HG03558 (cell line): ENCODE measurements around the gene ST8SIA4.
A peak's percentile ranks its signal among the peaks of the same experiment; 100 is the strongest.

ENCODE experiments used
- ATAC-seq: cut with Tn5 transposase; IDR thresholded peaks from one replicate; pipeline ENCODE4 v1.9.1; 2021; ENCODE audit warnings: moderate number of reproducible peaks; ENCODE audit not compliant: unreplicated experiment; ENCODE audit errors: extremely low read depth

Gene ST8SIA4

GRCh38 chr5:100832252-100833230 lies 70.5 kb downstream of the ST8SIA4 start:
- no peak for ATAC-seq

GRCh38 chr5:100828898-100829356 lies 74.2 kb downstream of the ST8SIA4 start:
- no peak for ATAC-seq

DNA sequence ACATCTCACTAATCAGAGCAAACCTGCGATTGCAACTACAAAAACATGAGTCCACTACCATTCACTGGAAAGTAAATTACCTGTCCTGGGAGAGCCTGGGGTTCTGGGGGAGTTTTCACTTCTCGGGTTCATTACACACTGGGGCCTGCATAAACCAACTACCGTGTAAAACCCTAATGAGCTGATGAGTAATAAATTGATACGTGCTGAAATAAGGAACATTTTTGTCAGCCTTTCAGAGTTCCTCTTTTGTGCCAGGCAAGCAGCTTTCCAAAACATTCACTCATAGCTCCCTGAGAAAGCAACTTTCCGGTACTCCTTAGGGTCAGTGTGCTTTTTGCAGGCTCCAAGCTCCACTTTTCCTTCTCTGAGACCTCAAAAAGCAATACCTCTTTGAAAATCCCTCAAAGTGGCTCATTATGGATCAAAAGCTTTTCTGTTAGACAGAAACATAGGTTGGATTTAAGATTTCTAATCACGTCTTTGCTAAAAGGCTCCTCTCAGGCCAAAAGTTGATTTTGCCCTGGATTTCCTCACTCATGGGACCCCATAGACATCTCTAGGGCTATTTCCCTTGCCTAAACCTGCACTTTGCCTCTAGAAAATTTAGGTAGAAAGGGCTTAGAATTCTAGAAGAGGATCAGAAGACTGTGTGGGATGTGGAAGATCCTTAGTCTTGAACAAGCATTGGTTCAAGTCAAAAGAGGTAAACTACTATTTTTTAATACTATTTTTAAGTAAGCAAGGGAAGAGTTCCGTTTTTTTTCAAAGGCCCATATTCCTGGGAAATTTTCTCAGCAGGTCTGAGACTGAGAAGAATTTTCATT lies 74.8 kb downstream of the ST8SIA4 start:
- ATAC-seq: peak; percentile 55

- ATAC-seq: peak; percentile 8
These were observed 75.6 kb downstream of the ST8SIA4 start for GRCh38 chr5:100827481-100827889.

GRCh38 chr5:100826133-100826532 lies 76.9 kb downstream of the ST8SIA4 start:
- peak; percentile 23 for ATAC-seq

GRCh38 chr5:100824635-100825034 lies 78.4 kb downstream of the ST8SIA4 start:
- no peak for ATAC-seq

- no peak for ATAC-seq
These were observed 79.3 kb downstream of the ST8SIA4 start for GRCh38 chr5:100823812-100824211.

- ATAC-seq: no peak
These were observed 81.3 kb downstream of the ST8SIA4 start for GRCh38 chr5:100821751-100822150.

- no peak for ATAC-seq
These were observed 84.7 kb downstream of the ST8SIA4 start for GRCh38 chr5:100818340-100818739.

DNA sequence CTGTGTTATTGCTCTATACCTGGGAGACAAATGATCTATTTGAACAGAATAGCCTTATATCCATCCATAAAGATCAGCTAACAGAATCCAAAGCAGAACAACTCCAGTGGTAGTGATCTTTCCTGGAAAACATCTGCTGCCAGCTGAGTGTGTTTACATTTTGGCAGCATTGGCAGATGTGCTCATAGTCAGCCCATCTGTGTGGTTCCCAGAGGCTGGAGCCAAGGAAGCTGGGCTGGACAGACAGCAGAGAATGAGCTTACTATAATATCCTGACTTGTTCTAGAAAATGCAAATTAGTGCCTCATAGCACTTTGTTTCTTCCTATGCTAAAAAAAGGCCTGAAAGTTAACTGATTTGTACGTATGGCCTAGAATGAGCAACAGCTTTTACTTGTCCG lies 99.7 kb downstream of the ST8SIA4 start:
- no peak for ATAC-seq

DNA sequence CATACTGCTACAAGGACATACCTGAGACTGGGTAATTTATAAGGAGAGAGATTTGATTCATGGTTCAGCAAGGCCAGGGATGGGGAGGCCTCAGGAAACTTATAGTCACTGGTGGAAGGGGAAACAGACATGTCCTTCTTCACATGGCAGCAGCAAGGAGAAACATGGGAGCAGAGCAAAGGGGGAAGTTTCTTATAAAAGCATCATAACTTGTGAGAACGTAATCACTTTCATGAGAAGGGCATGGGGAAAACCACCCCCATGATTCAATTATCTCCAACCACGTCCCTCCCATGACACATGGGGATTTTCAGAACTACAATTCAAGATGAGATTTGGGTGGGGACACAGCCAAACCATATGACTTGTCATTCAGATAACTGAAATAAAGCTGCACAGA lies 100.9 kb downstream of the ST8SIA4 start:
- ATAC-seq: no peak

GRCh38 chr5:100800562-100800961 lies 102.5 kb downstream of the ST8SIA4 start:
- ATAC-seq: no peak

DNA sequence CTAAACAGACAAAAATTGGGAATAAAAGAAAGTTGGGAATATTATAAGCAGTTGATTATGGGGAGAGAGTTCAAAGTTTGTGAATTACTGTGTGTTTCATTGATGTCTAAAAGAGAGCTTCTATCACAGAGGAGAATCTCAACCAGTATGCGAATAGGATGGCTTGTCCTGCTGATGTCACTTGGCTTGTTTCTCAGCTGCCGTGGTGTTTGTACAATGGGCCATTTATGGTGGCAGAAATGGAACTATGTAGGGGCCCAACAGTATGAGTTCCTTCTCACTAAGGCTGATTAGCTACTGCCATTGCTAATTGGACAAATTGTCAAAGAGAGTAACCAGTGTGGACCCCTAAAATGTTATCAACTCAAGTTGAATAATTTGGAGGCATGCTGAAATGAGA lies 103.9 kb downstream of the ST8SIA4 start:
- no peak for ATAC-seq

- ATAC-seq: no peak
These were observed 105.2 kb downstream of the ST8SIA4 start for GRCh38 chr5:100797861-100798260.

DNA sequence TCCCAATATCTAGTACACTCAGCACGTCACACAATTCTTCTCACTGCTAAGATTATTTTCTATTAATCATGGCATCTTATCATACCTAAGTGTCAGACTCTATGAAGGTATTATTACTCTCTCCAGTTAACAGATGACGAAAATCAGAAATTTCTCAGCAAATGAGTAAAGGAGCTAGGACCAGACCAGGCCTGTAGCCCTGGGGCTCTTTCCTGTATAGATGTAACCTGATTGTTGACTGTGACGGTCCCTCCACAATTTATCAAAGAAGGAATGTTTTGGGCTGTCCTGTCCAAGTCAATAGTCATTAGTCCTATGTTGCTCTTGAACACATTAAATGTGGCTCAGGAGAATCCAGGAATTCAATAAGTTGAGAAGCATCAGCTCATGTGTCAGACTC lies 106.2 kb downstream of the ST8SIA4 start:
- no peak for ATAC-seq

DNA sequence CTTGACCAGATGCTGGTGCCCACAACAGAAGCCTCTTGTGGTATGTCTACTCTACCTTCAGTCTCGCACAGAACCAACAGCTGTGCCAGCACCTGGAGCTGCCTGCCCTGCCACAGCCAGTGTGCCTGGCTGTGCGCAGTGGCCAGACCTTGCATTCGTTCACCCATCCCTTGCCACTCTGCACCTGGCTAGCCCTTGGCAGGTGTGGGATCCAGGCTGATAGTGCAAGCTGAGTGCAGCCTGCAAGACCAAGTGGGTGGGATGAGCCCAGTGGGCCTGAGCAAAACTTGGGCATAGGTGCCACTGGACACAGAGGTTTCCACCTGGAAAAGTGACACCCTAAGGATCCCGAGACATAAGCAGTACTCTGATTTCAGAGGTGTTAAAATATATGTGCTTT lies 108.2 kb downstream of the ST8SIA4 start:
- no peak for ATAC-seq

DNA sequence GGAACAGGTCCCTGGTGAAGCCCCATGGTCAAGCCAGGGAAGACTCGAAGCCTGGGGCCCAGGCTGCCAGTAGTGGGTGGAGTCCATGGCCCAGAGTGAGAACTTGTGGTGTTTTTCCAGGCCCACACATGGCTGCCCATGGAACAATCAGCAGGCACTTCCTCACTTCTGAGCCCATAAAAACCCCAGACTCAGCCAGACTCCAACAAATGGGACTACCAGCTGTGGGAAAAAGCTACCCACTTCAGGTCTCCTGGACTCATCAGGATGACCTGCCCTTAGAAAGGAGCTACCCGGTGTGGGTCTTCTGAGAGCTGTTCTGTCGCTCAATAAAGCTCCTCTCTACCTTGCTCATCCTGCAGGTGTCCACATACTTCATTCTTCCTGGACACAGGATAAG lies 108.9 kb downstream of the ST8SIA4 start:
- no peak for ATAC-seq

DNA sequence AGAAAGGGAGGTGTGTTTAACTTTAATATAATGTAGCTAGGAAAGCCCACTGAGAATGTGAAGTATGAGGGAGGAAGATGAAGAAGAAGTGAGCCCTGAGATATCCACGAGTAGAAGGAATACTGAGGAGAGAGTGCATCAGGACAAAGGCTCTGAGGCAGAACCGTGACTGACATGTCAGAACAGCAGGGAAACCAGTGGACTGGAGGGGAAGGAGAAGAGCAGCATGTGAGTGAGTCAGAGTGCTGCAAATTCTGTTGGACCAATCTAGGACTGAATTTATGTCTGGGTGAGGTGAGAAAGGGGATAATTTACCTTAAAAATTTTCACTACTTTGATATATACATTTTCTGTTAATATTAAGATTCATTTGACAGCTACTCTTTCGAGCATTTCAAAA lies 110.3 kb downstream of the ST8SIA4 start:
- ATAC-seq: no peak

DNA sequence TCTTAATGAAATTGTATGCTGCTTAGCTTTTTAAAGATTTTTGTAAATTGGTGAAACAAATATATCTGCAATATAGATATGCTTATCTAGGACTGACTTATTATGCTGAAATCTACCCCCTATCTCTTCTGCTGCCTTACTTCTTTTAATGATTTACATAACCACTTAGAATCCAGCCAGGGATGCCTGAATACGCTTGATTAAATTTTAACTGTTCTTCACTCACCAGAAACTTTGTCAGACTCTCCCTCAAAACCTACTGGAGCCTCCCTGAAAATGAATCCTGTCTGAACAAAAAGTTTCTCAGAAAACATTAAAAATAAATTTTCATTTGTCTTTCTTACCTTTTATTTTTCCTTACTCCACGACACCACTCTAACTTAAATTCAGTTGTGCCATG lies 111.7 kb downstream of the ST8SIA4 start:
- no peak for ATAC-seq

DNA sequence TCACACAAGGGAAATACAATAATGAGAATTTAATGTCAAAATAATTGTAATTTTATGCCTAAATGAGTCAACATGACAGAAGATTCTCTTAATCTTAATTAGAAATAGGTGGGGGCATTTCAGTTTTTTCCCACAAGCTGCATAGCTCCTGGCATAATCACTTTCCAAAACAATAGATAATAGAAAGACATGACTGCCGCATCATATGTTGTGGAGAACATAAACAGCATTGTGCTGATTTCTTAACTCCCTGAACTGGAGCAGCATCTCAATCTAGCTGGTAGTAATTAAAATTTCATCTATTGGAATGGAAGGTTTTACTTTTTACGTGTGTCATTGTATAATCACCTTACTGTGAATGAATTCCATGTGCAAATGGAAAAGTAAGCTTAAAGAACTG lies 112.1 kb downstream of the ST8SIA4 start:
- no peak for ATAC-seq

GRCh38 chr5:100790170-100790665 lies 112.9 kb downstream of the ST8SIA4 start:
- ATAC-seq: no peak
